Measurements from ENCODE around the gene AGO1.
"Not testable (repeated sequence)": the region's sequence is repeated elsewhere in the genome, so short reads cannot be mapped to it uniquely, and the experiment has no call there.

AGO1 gene

DNA sequence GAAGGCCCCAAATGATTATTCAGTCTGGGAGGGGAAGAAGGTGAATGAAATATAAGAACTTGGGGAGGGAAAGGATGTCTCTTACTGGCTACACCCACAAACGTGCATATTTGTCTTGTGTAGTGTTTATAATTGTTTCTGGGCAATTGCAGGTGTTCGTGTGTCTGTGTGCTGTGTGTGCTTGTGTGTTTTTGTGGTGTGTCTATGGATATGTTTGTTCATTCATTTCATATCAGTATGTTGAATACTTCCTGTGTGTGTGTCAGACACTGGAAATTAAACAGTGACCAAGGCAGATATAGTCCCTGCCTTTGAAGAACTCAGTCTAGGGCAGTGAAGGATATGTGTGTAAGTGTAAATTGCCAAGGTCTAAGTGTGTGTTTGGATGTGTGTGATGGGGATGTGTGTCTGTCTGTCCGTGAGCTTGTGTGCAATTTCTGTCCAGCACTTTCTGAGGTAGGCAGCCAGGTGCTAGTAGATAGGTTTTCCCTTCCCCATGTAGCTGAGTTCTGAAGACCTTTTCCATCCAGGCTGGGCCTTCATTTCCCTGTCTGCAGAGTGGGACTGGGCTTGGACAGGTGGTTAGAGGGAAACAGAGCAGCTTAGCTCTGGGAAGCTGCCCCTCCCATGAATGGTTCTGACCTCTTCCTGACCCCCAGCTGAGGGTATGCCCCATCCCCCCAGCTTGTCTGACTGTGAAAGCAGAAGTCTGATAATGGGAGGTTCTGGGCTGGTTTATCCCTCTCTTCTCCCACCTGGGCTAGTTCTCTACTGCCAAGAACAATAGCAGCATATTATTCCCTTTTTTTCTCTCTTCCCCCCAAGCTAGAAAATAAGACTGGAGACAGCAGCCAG is 3.8 kb downstream of the AGO1 start:
- no peaks in the 10 kb centered on the region for H3K9me3 ChIP-seq
- no peak overlapping the region for H3K27ac ChIP-seq
- H3K4me3 ChIP-seq = no peak overlapping the region
- DNase-seq = no peak
- intact Hi-C loops (cut with DNase I; ENCODE audit: low total_unique reads) = no loop called here
- TF ChIP-seq, protein P1, sequence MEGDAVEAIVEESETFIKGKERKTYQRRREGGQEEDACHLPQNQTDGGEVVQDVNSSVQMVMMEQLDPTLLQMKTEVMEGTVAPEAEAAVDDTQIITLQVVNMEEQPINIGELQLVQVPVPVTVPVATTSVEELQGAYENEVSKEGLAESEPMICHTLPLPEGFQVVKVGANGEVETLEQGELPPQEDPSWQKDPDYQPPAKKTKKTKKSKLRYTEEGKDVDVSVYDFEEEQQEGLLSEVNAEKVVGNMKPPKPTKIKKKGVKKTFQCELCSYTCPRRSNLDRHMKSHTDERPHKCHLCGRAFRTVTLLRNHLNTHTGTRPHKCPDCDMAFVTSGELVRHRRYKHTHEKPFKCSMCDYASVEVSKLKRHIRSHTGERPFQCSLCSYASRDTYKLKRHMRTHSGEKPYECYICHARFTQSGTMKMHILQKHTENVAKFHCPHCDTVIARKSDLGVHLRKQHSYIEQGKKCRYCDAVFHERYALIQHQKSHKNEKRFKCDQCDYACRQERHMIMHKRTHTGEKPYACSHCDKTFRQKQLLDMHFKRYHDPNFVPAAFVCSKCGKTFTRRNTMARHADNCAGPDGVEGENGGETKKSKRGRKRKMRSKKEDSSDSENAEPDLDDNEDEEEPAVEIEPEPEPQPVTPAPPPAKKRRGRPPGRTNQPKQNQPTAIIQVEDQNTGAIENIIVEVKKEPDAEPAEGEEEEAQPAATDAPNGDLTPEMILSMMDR (IDR thresholded peaks at IDR 0.05) = no peak
- peaks cover 11 to 36% (median 26%) of the 10 kb centered on the region in 3 donors for H3K36me3 ChIP-seq
- H3K27me3 ChIP-seq = no peaks in the 10 kb centered on the region
- peaks cover 0 to 35% (median 16%) of the 10 kb centered on the region in 4 donors for H3K4me1 ChIP-seq

DNA sequence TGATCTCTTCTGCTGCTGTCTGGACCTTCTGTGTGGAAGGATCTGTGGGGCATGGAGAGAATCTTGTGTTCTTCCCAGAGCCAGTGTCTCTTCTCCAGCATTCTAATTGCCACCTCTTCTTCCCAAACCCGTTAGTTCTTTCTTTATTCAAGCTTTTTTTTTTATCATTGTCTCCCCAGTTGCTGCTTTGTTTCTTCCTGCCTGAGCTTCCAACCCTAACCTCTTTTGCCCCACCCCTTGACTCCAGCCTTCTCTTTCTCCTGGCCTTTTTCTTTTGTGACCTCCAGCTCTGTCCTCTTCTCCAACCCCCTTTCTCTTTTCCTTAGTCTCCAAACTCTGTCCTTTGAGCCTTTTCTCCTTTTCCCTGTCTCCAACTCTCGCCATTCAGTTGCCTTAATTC is 4.5 kb downstream of the AGO1 start:
- intact Hi-C loops (cut with DNase I; ENCODE audit: low total_unique reads) = no loop called here
- no peak overlapping the region for H3K27ac ChIP-seq
- H3K9me3 ChIP-seq = no peaks in the 10 kb centered on the region
- TF ChIP-seq, protein P1 (IDR thresholded peaks at IDR 0.05) = no peak
- no peak overlapping the region for H3K4me3 ChIP-seq
- peaks cover 11 to 43% (median 33%) of the 10 kb centered on the region in 3 donors for H3K36me3 ChIP-seq
- peaks cover 0 to 34% (median 15%) of the 10 kb centered on the region in 4 donors for H3K4me1 ChIP-seq
- no peaks in the 10 kb centered on the region for H3K27me3 ChIP-seq
- DNase-seq = no peak

DNA sequence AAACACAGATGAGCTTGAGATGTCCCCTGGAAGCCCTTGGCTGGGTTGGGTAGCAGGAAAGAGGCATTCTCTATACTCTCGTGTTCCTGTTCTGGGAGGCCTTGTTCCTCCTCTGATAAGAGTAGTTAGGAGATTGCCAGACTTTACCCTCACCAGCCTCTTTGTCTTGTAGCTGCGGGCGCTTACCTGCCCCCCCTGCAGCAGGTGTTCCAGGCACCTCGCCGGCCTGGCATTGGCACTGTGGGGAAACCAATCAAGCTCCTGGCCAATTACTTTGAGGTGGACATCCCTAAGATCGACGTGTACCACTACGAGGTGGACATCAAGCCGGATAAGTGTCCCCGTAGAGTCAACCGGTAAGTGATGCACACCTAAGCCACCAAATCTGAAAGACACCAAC is 5.2 kb downstream of the AGO1 start:
- no peak for DNase-seq
- no peaks in the 10 kb centered on the region for H3K27me3 ChIP-seq
- H3K4me3 ChIP-seq = no peak overlapping the region
- H3K4me1 ChIP-seq = peaks cover 0 to 30% (median 13%) of the 10 kb centered on the region in 4 donors
- H3K9me3 ChIP-seq = no peaks in the 10 kb centered on the region
- TF ChIP-seq, protein P1 (IDR thresholded peaks at IDR 0.05) = no peak
- intact Hi-C loops (cut with DNase I; ENCODE audit: low total_unique reads) = no loop called here
- H3K36me3 ChIP-seq = peaks cover 17 to 51% (median 41%) of the 10 kb centered on the region in 3 donors
- H3K27ac ChIP-seq = no peak overlapping the region

DNA sequence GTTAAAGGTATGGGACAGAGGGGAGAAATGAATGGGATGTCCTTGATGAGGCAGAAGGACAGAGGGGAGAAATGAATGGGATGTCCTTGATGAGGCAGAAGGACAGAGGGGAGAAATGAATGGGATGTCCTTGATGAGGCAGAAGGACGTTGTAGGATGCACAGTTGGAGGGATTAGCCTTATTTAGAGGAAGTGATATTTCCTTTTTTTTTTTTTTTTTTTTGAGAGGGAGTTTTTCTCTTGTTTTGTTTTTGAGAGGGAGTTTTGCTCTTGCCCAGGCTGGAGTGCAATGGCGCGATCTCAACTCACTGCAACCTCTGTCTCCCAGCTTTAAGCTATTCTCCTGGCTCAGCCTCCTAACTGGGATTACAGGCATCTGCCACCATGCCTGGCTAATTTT is 6.0 kb downstream of the AGO1 start:
- DNase-seq; H3K9me3 ChIP-seq; H3K27me3 ChIP-seq; H3K4me3 ChIP-seq; intact Hi-C loops (cut with DNase I; ENCODE audit: low total_unique reads); H3K27ac ChIP-seq: not testable (repeated sequence)
- Histone ChIP-seq H3K4me1 (peaks cover 0 to 27% (median 12%) of the 10 kb centered on the region in 4 donors), H3K36me3 (peaks cover 19 to 58% (median 48%) of the 10 kb centered on the region in 3 donors)

DNA sequence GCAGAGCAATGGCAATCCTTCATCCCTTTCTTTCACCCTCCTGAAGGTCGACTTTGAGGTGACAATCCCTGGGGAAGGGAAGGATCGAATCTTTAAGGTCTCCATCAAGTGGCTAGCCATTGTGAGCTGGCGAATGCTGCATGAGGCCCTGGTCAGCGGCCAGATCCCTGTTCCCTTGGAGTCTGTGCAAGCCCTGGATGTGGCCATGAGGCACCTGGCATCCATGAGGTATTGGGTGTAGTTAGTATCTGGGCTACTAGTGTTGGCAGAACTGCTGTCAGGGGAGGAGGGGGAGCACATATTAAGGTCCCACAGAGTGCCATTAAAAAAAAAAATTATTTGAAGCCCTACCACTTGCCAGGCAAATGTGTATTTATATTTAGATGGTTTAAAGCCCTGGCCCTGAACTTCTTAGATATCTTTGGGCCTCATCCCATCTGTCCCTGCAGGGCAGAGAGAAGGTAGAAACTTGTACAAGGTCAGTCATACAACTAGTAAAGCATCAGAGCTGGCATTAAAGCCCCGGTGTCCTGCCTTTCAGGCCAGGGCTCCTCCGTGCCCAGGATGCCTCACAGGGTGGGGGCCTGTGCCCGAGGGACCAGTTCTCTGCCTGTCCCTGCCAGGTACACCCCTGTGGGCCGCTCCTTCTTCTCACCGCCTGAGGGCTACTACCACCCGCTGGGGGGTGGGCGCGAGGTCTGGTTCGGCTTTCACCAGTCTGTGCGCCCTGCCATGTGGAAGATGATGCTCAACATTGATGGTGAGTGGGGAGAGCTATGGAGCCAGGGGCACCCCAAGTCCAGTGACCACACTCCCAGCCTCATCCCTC is 10.3 kb downstream of the AGO1 start:
- peaks cover 19 to 99% (median 89%) of the 10 kb centered on the region in 3 donors for H3K36me3 ChIP-seq
- H3K9me3 ChIP-seq = no peaks in the 10 kb centered on the region
- DNase-seq = no peak
- no peak overlapping the region for H3K4me3 ChIP-seq
- no peaks in the 10 kb centered on the region for H3K4me1 ChIP-seq
- no peak overlapping the region for H3K27ac ChIP-seq
- intact Hi-C loops (cut with DNase I; ENCODE audit: low total_unique reads) = no loop called here
- no peaks in the 10 kb centered on the region for H3K27me3 ChIP-seq
- TF ChIP-seq, protein P1 (IDR thresholded peaks at IDR 0.05) = no peak

DNA sequence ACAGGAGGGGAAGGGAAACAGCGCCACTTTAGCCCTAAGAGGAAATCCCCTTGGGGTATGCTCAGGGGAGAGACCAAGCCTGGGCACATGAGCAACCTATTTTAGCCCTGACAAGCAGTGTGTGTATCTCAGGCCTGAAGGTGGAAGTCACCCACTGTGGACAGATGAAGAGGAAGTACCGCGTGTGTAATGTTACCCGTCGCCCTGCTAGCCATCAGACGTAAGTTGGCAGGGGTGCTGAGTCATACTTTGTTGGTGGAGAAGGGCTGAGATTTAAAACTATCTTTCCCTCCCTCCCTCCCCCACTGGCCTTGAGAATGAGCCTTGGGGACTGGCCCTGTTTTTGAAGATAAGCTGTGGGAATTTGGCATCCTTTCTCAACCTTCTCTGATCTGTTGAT is 11.2 kb downstream of the AGO1 start:
- DNase-seq = peak in 1 of 2 donors; percentile 38
- intact Hi-C loops (cut with DNase I; ENCODE audit: low total_unique reads) = no loop called here
- no peak overlapping the region for H3K27ac ChIP-seq

More for the DNA sequence above, 11.2 kb downstream of the AGO1 start:
- no peak overlapping the region for H3K4me3 ChIP-seq
- H3K9me3 ChIP-seq = no peaks in the 10 kb centered on the region
- TF ChIP-seq, protein P1 (IDR thresholded peaks at IDR 0.05) = no peak
- peaks cover 17 to 95% (median 92%) of the 10 kb centered on the region in 3 donors for H3K36me3 ChIP-seq
- H3K4me1 ChIP-seq = no peaks in the 10 kb centered on the region
- no peaks in the 10 kb centered on the region for H3K27me3 ChIP-seq
